Limb (tissue), 2 donors: ENCODE measurements around the gene PKP2.
"Not testable (repeated sequence)": the region's sequence is repeated elsewhere in the genome, so short reads cannot be mapped to it uniquely, and the experiment has no call there.

Source experiments
- DNase-seq, 2 donors: peaks; one replicate each; pipeline ENCODE4 v3.0.0-alpha.2; 2016; ENCODE audit errors: extremely low spot score in 2 of 2

PKP2 gene

DNA sequence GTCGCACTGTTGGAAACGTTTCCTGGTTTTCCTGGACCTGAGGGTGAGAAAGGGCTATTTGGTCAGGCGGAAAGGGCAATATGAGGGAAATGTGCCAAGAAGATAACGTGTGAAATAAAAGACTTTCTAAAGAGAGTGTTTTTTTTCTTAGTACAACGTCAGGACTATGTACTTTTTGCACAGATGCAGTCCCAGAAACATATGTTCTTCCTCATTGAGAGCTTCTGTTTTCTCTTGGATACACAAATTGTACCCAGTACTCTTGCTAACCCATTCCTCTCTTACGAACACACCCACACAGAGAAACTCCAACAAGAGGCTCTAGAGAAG, 669 bp upstream of the PKP2 start:
- DNase-seq: no peak

GRCh38 chr12:32895688-32896431, 717 bp downstream of the PKP2 start:
- DNase-seq: peak in 1 of 2 donors; percentile 33

GRCh38 chr12:32894566-32894965, 2.0 kb downstream of the PKP2 start:
- no peak for DNase-seq

- DNase-seq: no peak
These were observed 3.1 kb downstream of the PKP2 start for GRCh38 chr12:32893458-32893857.

GRCh38 chr12:32893043-32893442, 3.5 kb downstream of the PKP2 start:
- DNase-seq: no peak

- not testable (repeated sequence) for DNase-seq
These were observed 4.2 kb downstream of the PKP2 start for GRCh38 chr12:32892369-32892768.

GRCh38 chr12:32891956-32892355, 4.6 kb downstream of the PKP2 start:
- no peak for DNase-seq

- no peak for DNase-seq
These were observed 5.1 kb downstream of the PKP2 start for GRCh38 chr12:32891526-32891925.

GRCh38 chr12:32889011-32889760, 7.4 kb downstream of the PKP2 start:
- peak in 1 of 2 donors; percentile 26 for DNase-seq

GRCh38 chr12:32887058-32887457, 9.5 kb downstream of the PKP2 start:
- DNase-seq: no peak

GRCh38 chr12:32885831-32886230, 10.7 kb downstream of the PKP2 start:
- no peak for DNase-seq

GRCh38 chr12:32884962-32885361, 11.6 kb downstream of the PKP2 start:
- no peak for DNase-seq

DNA sequence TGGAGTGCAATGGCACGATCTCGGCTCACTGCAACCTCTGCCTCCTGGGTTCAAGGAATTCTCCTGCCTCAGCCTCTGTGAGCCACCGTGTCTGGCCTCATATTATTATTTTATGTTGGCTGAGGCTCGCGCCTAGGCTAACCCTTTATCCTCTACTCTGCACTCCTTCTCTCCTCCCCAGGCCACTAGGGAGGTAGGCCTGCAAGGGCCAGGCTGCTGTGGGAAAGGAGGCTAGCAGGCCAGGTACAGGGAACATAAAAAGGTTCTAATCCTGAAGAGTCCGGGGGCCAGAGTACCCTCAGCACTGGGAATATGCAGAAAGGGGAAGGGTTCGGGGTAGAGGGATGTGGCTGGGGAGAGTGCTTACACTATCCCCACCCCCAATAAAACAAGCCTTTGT, 14.9 kb downstream of the PKP2 start:
- no peak for DNase-seq

- DNase-seq: no peak
These were observed 15.5 kb downstream of the PKP2 start for GRCh38 chr12:32881107-32881506.

DNA sequence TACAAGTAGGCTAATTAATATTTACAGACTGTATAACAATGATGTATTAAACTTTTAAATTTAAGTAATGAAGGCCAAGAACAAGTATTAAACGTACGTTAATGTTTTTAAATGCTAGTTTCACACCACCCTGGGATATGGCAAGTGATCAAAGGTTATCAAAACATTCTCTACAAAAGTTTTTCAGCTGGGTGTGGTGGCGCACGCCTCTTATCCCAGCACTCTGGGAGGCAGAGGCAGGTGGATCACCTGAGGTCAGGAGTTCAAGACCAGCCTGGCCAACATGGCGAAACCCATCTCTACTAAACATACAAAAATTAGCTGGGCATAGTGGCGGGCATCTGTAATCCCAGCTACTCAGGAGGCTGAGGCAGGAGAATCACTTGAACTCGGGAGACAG, 17.5 kb downstream of the PKP2 start:
- DNase-seq: not testable (repeated sequence)

DNA sequence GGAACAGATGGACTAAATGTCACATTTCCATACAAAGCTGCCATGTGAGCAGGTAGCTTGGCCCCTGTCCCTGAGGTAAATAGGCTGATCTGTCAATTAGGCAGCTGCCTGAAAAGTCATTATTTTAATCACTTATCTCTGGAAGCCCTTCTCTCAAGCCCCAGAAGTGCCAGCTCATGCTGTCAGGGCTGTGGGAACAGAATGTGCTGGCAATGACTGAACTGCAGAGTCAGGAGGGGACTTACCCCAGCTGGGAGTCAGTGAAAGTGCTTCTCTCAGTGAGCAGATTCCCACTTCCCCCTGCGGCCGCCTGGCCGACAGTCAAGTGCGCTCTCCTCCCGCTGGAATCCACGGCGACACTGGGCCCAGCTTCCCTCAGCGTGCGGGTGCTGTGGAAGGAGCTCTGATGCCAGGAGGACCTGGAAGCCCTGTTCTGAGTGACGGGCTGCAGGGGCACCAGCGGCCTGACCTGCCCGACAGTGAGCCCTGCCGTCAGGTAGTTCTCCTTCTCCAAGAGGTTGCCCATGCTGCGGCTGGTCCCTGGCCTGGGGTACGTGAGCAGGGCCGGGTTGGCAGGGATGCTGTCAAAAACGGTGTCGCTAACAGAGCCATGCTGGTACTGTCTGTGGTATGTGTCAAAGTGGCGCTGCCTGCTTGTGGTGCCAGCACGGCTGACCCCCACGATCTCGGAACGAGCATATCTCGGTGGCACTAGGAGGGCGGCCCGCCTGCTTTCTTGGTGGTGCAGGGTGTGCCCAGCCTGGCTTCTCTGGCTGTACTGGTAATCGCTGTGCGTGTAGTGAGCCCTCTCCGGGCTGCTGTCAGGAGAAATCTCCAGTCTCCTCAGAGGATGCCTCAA, 18.7 kb downstream of the PKP2 start:
- DNase-seq: peak in 1 of 2 donors; percentile 40

- DNase-seq: no peak
These were observed 20.6 kb downstream of the PKP2 start for GRCh38 chr12:32876004-32876403.

- DNase-seq: no peak
These were observed 21.6 kb downstream of the PKP2 start for GRCh38 chr12:32874975-32875374.

- no peak for DNase-seq
These were observed 22.5 kb downstream of the PKP2 start for GRCh38 chr12:32874078-32874477.

- not testable (repeated sequence) for DNase-seq
These were observed 24.2 kb downstream of the PKP2 start for GRCh38 chr12:32872416-32872815.

- DNase-seq: no peak
These were observed 25.9 kb downstream of the PKP2 start for GRCh38 chr12:32870716-32871115.

DNA sequence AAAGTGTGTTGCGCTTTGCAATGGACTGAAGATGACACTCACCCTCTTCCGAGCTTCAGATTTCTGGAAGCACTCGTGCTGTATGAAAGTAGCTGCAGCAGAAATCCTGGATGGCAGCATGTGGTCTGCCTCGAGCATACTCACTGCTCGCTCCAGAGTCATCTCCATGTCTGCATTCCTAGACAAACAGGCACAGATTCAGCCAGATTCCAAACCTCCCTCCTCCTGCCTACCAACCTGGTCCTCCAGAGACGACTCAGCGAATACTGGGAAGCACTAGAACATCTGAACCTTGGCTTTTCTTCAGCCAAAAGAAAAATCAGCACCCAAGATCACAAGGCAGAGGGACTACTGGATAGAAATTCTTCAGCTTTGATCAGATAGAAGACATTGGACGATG, 27.7 kb downstream of the PKP2 start:
- DNase-seq: no peak
